ENCODE measurements around the gene MC4R.
"Not testable (repeated sequence)": the region's sequence is repeated elsewhere in the genome, so short reads cannot be mapped to it uniquely, and the experiment has no call there.

The MC4R gene

GRCh38 chr18:60372596-60372995 lies at the start of gene MC4R:
MC4R (minus strand) TSS chr18:60372775; CDS start chr18:60372349, 426 bp downstream.
- no peak for DNase-seq (ENCODE audit: low spot score)

GRCh38 chr18:60422306-60422705 lies 49.7 kb upstream of the MC4R start:
- not testable (repeated sequence) for DNase-seq (ENCODE audit: low spot score)

GRCh38 chr18:60421356-60422118 lies 49.0 kb upstream of the MC4R start:
- DNase-seq (ENCODE audit: low spot score): no peak

DNA sequence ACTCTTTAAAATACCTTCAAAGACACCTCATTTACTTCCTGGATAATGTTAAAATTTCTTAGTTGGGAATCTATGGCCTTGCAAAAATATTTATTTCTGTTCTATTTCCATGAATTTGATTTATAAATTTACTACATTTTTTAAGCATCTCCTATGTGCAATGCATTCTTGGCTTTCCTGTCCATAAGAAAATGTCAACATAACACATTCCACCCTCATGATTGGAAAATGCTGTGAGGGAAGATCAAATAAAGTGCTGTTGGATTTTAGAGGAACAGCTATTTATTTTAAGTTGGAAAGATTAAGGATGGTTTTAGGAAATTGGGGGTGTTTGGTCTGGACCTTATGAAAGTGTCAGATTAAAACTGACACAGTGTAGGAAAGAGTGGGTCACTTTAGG lies 45.4 kb upstream of the MC4R start:
- DNase-seq (ENCODE audit: low spot score): no peak

GRCh38 chr18:60413944-60414547 lies 41.5 kb upstream of the MC4R start:
- no peak for DNase-seq (ENCODE audit: low spot score)

DNA sequence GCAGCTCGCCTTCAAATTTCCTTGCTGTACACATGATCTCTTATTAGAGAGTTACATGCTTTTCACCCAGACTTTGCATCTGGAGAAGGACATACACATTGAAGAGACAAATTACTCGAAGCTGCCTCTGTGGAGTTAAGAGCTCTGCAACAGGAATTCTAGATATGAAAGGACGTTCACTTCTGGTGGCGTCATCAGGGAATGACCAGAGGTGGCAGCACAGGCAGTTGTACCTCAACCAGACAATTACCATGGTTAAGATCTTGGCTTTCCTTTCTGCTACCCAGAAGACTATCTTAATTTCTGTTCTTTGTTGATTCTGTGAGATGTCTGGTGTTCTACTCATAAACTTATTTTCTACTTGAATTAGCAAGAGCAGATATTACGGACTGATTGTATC lies 39.1 kb upstream of the MC4R start:
- DNase-seq (ENCODE audit: low spot score): no peak

DNA sequence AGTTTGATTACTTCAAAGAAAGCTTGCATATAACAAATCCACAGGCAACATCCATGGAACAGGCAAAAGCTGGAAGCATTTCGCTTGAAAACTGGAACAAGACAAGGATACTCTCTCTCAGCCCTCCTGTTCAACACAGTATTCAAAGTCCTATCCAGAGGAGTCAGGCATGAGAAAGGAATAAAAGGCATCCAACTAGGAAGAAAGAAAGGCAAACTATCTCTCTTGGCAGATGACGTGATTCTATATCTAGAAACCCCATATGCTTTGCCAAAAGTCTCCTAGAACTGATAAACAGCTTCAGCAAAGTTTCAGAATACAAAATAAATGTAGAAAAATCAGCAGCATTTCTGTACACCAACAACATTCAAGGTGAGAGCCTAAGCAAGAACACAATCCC lies 34.1 kb upstream of the MC4R start:
- no peak for DNase-seq (ENCODE audit: low spot score)

DNA sequence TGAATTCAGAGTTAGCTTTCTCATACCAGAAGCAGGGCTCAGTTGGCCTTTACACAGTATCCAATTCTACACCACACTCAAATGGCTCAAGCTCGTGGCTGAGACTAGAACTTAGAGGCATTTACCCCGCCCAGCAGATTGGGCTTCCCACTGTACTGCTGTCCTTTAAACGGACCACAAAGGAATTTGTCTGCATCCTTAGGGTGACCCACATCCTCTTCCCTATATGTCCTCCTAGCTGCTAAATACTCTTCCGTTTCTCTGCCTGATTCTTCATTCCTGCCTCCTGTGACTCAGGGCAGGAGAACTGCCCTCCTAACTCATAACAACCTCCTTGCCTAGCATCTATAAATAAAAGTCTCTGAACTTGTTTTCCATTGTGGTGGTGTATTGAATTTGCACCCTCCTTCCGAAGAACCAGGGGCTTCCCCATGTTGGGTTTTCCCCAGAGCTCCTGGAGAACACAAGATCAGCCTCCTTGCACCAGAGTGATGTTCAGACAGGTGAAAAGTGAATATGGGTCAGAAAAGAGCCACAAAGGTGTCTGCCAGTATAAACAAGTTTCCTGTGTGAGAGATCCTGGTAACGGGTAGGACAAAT lies 32.0 kb upstream of the MC4R start:
- no peak for DNase-seq (ENCODE audit: low spot score)

GRCh38 chr18:60401346-60401745 lies 28.8 kb upstream of the MC4R start:
- DNase-seq (ENCODE audit: low spot score): no peak

- DNase-seq (ENCODE audit: low spot score): no peak
Measured at GRCh38 chr18:60391571-60392226, 19.1 kb upstream of the MC4R start.

GRCh38 chr18:60389314-60389713 lies 16.7 kb upstream of the MC4R start:
- DNase-seq (ENCODE audit: low spot score): no peak

DNA sequence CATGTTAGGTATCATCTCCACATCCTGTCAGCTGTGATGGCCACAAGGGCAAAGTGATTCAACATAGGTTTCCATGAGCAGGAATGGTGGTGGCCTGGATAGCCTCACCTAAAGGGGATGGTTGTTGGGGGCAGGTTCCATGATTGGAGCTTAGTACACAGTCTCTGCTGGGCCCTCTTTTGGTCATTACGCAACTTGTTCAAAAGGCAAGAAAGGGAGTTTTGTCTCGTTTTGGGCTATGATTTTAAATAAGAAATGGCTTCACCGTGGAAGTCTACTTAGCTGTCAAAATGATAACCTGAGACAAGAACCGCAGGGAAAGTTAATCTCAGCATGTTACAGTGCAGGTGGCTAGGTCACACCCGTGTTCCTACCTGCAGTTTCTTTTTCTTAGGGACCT lies 13.1 kb upstream of the MC4R start:
- DNase-seq (ENCODE audit: low spot score): no peak

DNA sequence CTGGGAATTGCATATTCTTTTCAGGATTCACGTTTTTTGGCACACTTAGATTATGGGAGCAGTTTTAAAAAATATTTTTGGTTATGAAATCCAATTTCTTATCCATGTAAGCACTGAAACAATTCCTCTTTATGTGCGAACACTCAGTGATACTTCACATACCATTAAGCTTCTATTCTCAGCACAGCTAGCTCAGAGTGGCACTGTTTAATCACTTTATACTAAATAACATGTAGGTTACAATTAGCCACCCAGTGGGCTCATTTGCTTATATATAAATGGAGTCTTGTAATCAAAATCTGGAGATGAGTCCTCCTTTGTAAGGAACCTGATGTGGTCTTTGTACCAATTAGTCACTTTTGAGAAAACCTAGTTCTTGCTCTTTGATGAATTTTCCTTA lies 11.3 kb upstream of the MC4R start:
- DNase-seq (ENCODE audit: low spot score): no peak

- DNase-seq (ENCODE audit: low spot score): no peak
Measured at GRCh38 chr18:60377778-60378469, 5.3 kb upstream of the MC4R start.

DNA sequence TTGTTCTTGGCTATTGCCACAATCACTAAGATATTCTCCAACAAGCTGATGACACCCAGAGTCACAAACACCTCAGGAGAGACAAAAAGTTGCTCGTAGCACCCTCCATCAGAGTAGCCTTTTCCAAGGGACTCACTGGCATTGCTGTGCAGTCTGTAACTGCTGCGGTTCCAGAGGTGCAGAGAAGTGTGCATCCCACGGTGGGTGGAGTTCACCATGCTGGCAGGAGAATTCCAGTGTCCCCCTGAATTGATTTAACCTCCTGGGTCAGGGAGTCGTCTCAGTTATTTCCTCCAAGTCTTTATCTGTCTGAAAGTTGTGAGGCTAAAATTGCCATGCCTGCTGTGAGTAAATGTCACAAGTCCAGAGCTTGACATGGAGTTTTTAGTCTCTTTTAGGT lies 443 bp downstream of the MC4R start:
- DNase-seq (ENCODE audit: low spot score): no peak

- no peak for DNase-seq (ENCODE audit: low spot score)
Measured at GRCh38 chr18:60358516-60358915, 14.1 kb downstream of the MC4R start.

DNA sequence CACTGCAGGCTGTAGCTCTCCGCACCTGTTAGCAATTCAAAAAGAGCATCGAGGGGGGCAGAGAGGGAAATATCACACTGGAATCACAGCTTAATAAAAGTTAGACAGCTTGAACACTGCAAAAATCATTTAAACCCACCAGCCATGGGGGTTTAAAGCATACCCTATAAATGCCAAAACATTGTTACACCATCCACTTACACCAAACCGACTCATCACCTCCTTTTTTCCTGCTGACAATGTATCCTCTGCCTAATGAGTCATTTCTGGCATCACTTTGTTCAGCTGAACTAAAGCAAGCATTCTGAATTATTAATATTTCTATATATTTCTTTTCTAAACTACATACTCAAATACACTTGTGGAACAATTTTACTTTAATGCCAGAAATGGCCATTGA lies 21.6 kb downstream of the MC4R start:
- DNase-seq (ENCODE audit: low spot score): no peak

DNA sequence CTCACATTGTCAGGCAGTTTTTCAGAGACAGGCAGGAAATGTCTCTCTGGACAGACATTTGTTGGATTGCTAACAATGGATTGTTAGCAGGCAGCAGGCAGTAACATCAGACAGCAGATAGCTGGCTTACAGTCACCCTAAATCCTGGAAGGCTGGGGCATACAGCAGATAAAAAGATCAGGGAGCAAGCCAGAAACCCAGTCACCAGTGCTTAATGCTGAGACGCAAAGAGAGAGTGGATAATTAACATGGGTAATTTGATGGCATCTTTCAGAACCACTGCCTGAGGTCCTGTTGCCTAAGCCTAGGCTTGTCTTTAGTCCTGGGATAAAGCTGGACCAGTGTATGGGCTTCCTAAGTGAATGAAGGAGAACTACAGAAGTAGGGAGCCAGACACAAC lies 22.4 kb downstream of the MC4R start:
- DNase-seq (ENCODE audit: low spot score): no peak

DNA sequence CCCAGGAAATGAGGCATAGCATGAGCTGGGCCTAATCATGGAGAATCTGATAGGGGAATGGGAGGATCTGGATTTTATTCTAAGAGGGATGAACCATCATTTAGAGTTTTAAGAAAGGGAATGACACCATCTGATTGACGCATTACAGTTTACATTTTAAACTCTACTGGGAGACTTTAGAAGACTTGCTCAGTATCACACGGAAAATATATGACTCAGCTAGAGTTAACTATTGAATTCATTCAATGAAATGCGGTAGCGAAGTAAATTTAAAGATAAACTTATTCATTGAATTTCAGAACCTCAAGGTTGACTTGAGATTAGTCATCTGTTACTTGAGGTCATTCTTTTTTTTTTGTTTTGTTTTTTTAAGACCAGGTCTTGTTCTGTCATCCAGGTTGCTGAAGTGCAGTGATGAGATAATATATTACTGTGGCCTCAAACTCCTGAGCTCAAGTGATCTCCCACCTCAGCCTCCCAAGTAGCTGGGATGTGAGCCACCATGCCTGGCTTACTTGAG lies 25.0 kb downstream of the MC4R start:
- DNase-seq (ENCODE audit: low spot score): no peak

- no peak for DNase-seq (ENCODE audit: low spot score)
Measured at GRCh38 chr18:60339018-60339417, 33.6 kb downstream of the MC4R start.

- no peak for DNase-seq (ENCODE audit: low spot score)
Measured at GRCh38 chr18:60331890-60332289, 40.7 kb downstream of the MC4R start.

DNA sequence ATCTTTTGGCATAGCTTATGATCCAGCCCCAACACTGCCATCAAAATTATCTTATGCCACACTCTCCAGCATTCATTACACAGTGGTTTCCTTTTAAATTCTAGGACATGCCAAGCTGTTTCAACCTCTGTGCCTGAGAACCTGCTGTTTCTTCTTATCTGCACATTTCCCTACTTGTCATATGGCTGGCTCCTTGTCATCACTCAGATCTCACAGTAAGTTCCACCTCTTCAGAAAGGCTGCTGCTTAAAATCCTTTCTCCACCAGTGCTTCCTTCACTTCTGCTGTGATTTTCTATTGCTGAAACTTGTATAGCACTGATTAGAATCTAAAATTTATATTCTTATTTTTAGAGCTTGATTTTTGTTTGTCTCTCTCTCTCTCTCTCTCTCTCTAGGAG lies 43.4 kb downstream of the MC4R start:
- DNase-seq (ENCODE audit: low spot score): no peak

Measured in kidney capillary endothelial cell (primary cell).